Stimulated activated CD8-positive, alpha-beta memory T cell treated with anti-CD3 and anti-CD28 coated beads, Interleukin-15, amount 100 ng/mL, for 48 hours (primary cell): ENCODE results near the gene EXD3.
A peak's percentile ranks its signal among the peaks of the same experiment; 100 is the strongest.
"Not testable (repeated sequence)": the region's sequence is repeated elsewhere in the genome, so short reads cannot be mapped to it uniquely, and the experiment has no call there.

Experiments
- DNase-seq, 2 donors: peaks; one replicate each; pipeline ENCODE4 v3.0.0-alpha.2; 2020; ENCODE audit warnings: low read depth in 2 of 2

EXD3 gene, protein sequence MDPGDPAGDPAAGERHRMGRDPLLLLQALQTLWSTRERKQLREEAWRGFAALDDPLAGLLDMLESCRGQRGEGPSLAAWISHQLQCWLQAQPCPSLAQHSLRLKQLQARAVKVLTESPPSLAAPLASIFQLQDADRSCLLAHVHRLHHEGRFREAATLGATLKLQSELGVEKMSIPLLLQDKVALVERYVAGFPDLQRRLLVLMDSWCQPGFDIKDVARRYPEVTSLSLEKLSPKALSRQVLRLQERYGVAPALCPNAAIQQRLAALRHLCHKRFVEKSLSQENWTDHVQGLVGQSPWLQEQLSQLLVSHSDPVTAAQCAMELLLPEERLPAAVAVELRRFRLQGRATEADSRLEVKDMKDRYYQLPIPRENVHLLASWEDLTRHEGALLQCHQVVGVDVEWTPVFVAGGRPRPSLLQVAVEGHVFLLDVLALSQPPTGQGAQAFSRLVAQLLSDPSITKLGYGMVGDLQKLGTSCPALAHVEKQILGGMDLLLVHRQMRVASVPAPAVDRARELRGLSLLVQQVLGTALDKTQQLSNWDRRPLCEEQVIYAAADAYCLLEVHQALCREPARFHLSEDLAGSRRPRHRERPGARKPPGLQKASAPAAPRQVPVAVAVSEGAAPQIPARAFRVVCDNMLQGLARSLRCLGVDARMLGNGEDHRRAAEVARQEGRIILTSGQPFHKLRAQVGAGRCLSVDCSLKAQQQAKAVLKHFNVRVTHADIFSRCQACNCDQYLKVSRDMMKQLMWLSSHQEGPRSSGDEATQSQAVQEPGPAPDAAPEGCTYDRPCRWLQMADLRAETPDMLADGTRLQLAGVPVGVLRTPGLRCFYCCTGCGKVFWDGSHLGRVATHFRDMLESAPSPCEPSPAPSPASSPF

DNA sequence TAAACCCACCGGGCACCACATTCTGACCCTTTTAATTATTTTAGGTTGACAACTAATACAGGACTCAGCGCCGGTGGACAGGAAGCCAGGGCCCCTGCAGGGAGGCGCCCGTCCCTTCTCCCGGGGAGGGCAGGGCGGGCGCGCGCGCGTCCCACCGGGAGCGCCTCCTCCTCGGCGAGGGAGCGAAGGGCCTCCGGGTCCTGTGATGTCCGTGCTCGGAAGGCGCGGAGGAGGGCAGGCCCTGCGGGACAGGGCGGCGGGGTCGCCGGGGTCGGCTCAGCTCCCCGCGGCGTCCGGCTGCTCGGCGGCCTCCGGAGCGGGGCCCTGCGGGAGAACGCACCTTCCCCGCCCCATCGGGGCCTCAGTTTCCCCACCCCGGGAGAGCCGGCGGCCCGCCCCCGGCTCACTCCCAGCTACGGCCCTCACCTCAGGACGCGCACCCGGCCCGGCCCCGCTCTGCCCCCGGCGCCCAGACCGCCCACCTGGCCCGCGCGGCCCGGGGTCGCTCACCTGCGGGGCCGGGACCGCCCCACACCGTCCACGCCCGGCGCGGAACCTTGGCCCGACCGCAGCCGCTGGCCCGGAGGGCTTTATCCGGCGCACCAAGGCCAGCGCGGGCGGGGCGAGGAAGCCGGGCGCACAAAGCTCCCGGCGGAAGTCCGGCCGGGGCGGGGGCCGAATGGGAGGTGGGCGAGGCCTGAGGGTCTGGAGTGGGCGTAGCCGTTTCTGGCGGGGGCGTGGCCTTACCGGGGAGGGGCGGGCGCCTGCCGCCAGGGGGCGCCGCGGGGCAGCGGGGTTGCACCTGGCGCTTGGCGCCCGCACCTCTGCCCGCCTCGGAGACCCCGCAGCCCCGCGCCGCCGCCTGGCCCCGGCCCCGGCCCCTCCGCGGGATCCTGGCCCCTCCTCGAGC is at the start of gene EXD3, which contains the start of gene NOXA1:
TSS of gene EXD3 (minus strand) at position 559 of the 910 bp plus-strand sequence. CDS start 27,805 bp downstream, outside the sequence.
TSS of gene NOXA1 (plus strand) at position 790 of the 910 bp plus-strand sequence. CDS start 137 bp downstream, outside the sequence.
- DNase-seq = peak; percentile 90

DNA sequence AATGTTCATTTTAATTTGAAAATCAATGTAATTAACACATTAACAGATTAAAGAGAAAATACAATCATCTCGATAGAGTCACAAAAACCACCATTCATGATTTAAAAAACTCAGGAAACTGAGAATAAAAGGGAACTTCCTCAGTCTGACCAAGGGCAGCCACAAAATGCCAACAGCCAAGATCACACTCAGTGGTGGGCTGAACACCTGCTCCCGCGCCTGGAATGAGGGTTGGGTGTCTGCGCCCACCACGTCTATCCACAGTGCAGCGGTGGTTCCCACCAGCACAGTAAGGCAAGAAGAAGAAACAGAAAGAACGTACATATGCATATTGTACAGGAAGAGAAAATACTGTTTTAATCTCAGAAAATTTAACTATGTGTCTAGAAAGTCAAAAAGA is 47.8 kb upstream of the EXD3 start:
- no peak for DNase-seq

DNA sequence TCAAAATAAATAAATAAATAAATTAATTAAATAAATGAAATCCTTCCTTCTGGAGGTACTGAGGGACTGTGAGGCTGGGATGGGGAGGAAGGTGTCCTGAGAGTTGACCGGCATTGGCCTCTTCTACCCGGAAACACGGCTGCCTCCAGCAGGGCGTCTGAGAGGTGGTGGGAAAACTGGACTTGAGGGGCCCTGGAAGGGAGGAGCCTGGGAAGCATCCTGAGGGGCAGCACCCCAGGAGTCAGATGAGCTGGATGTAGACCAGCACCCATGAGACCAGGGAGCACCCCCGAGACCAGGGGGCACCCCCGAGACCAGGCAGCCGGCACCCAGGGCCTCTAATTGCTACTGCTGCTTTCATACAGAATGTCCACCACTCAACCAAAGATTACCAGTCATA is 44.9 kb upstream of the EXD3 start:
- DNase-seq = no peak

DNA sequence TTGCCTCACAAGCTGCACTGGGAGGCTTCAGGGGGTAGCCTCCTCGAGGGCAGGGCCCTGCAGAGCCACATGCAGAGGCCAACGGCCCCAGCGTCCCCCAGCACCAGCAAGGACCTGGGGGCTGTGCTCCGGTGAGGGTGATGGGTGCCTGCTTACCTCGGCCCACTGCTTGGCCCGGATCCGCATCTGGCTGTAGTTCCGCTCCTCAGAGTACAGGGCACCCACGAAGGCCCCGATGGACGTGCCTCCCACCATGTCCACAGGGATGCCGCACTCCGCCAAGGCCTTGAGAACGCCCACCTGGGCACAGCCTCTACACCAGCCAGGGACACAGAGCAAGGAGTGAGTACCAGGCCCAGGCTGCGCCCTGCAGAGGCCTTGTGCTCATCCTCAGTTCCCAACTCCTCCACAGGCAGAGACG is 44.2 kb upstream of the EXD3 start:
- DNase-seq = no peak

DNA sequence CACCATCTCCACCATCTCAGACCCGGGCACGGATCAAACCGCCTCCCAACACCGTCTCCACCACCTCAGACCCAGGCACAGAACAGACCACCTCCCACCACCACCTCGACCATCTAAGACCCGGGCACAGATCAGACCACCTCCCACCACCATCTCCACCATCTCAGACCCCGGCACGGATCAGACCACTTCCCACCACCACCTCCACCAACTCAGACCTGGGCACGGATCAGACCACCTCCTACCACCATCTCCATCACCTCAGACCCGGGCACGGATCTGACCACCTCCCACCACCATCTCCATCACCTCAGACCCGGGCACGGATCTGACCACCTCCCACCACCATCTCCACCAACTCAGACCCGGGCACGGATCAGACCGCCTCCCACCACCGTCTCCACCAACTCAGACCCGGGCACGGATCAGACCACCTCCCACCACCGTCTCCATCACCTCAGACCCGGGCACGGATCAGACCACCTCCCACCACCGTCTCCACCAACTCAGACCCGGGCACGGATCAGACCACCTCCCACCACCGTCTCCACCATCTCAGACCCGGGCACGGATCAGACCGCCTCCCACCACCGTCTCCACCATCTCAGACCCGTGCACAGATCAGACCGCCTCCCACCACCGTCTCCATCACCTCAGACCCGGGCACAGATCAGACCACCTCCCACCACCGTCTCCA is 43.6 kb upstream of the EXD3 start:
- not testable (repeated sequence) for DNase-seq

DNA sequence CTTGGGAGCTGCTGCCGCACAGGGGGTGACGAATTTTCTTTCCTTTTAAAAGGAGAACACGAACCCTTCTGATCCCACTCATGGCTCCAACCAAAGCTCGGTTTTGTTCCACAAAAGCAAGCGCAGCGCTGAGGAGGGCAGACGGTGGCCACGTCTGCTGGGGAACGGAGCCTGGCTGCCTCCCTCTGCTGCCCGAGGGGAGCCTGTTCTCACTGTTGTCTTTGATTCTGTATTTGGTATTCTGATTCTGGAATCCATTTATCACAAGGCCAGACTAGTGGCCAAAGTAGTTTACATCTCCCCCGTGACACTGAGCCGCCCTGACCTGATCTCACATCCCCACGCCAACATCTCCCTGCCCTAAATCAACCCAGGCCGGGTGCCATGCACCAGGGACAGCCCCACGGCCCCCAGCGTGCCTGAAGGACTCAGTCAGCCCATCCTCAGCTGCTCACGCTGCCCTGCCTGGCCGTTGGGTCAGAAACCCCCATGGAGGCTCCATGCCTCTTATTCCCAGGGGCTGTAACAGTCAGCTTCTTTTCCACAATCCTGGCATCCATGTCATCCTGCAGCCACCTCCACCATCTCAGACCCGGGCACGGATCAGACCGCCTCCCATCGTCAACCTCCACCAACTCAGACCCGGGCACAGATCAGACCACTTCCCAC is 42.9 kb upstream of the EXD3 start:
- no peak for DNase-seq

DNA sequence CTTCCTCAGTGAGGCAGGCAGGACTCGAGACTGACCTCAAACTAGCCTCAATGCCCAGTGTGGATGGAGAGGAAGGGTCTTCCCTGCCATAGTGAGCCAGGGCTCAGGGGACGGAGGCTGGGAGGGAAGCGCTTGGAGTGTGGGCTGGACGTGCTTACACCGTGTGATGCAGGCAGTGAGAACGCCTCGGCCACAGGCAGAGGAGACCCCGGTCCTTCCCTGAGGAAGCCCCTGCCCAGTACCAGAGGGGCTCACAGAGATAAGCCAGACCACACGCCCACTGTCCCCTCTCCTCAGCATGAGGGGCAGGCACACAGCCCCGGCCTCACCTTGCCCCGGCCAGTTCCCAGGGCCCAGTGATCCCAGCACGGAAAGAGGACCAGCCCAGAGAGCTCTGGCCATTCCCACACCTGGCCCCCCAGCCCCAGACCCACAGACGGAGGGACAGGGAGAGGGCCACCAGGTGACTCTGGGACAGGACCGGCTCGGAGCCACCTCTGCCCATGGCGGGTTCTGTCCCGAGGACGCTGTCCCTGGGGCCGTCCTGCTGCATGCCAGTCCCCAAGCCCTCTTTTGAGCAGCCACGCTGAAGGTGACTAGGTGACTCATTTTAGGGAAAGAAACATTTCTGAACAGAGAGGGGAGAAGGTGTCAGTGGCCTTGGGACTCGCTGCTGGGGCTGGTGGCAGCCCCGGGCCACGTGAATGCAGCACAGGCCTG is 42.2 kb upstream of the EXD3 start:
- no peak for DNase-seq

DNA sequence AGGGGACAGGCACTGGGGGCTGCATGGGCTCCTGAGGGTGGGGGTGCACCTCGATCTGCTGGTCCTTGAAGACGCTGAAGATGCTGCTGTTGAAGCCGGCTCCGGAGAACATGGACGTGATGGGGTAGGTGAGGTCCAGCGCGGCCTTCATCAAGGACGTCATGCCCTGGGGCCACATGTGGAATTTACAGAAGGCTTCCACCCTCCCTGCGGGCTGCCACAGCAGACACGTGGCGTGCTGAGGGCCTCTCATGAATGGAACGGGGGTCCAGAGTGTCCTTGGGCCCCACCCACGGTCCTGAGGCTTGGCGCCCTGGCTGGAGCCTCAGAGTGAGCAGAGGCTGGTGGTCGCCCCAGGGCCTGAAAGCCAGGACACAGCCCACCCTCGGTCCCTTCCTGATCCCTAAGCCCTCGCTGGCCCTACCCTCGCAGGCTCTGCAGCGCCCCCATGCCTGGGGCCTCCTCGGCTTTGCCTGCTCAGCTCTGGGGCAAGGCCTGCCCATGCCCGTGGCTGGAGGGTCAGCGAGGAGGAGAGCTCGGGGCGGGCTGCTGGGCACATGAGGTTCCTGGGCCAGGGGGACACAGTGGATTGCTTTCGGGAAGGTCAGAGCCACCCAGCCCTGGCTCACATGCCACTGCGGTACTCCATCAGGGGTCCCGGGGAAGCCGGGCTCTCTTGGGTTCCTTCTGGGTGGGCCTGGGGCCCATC is 41.5 kb upstream of the EXD3 start:
- DNase-seq = no peak

DNA sequence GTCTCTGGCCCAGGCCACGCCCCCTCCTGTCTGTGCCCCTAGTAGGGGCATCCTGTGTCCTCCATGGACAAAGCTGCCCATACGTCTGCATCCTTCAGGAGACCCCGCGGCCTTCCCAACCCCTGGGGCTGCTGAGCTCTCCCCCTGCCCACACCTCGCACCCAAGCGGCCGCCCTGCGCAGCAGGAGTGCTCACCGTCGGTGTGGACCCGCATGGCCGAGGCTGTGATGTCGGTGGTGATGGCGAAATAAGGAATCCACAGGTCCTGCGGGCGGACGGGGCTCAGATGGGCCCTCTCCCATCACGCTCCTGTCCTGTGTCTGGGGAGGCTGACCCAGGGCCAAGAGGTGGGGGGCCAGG is 40.9 kb upstream of the EXD3 start:
- DNase-seq = no peak

DNA sequence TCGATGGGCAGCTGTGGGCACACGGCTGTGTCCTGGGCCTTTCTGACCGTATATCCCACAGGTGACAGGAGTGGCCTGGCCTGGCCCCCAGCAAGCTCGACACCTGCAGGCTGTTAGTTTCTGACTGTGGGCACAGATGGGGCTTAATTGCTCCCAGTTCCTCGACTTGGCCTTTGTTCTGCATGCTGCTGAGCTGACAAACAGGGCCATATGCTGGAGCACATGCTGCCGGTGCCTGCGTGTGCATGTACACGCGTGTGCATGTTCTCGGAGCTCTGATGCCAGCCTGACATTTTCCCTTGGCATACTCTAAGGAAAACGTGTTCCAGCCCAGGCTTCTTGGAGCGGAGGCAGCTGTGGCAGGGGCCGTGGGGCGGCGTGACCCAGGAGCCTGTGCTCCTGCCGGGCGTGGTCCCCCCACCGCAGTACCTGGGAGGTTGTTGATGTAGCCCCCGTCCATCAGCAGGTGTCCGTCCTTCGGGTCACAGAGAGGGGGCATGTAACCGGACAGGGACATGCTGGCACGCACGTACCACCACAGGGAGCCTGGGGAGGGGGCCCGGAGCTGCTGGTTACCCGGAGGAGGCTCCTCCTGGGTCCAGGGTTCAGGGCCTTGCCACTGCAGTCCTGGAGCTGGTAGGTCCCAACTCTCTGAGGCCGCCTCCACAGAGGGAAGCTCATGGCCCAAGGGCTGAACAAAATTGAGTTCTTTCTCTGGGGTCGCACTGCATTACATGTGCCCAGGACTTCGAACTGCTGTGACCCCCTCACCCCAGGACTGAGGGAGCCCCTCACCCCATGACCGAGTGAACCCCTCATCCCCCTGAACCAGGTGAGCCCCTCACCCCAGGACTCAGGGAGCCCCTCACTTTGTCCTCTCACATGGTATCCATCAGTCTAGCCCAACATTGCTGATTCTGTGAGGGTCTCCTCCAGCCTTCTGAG is 40.3 kb upstream of the EXD3 start:
- no peak for DNase-seq

DNA sequence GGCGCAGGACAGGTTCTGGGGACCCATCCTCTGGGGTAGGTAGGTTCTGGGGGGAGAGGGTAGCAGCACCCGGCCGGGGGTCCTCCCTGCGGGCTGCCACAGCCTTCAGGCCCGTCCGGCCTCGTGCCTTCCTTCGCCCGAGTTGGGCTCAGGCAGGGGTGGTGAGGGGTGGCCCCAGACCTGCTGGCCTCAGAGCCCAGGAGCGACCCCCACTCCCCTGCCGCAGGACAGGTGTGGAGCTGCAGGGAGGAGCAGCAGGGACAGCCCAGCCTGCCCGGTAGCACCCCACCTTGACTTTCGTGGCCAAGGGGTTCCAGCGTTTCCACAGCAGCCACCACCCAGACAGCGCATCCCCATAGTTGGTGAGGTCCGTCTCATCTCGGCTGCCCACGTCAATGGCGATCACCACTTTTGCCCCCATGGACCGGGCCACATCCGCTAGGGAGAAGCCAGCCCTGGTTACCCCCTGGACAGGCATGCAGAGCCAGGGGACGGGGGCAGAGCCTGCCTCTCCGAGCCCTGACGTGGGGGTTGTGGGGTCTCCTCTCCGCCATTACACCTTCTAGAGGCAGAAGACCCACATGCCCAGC is 39.5 kb upstream of the EXD3 start:
- no peak for DNase-seq

DNA sequence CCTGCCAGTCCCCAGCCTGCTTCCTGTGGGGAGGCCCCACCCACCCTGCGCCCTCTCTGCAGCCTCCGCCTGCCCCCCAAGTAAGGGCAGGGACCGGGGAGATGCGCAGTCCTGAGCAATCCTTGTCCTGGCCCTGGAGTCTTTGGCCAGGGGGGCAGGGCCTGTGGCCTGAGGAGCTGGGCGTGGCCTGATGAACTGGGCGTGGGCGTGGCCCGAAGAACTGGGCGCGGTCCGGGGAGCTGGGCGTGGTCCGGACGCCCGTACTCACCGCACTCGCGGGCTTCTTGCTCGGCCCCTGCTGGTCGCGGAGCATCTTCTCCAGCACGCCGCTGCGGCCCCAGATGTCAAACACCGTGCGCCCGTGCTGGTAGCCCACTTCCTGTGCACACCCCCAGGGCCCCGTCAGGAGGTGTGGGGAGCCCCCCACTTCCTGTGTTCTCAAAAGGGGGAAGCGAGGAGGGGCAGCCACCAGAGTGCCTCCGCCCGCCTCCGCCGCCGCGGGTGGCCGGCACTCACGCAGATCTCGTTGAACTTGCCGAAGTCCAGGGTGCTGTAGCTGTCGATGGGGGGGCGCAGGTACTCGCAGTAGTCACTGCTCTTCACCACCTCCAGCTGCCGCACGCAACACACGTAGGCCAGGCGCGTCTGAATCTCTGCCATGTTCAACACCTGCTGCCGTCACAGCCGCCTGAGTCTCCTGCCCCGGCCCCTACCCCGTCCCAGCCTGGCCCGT is 38.9 kb upstream of the EXD3 start:
- peak; percentile 88 to 89 for DNase-seq

DNA sequence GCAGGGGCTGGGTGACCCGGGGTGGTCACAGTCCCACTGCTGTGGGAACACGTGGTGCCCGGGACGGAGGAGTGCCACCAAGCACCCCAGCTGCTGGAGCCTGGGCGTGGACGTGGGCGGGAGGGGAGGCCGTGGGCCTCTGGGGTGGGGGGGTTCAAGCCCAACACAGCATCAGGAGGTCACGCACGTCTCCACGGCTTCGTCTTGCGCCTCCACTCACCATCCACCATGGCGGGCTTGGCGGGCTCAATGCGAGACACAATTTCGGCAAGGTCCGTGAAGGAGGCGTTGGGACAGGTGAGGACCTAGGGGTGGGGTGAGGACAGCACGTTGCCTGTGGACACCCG is 38.3 kb upstream of the EXD3 start:
- no peak for DNase-seq

DNA sequence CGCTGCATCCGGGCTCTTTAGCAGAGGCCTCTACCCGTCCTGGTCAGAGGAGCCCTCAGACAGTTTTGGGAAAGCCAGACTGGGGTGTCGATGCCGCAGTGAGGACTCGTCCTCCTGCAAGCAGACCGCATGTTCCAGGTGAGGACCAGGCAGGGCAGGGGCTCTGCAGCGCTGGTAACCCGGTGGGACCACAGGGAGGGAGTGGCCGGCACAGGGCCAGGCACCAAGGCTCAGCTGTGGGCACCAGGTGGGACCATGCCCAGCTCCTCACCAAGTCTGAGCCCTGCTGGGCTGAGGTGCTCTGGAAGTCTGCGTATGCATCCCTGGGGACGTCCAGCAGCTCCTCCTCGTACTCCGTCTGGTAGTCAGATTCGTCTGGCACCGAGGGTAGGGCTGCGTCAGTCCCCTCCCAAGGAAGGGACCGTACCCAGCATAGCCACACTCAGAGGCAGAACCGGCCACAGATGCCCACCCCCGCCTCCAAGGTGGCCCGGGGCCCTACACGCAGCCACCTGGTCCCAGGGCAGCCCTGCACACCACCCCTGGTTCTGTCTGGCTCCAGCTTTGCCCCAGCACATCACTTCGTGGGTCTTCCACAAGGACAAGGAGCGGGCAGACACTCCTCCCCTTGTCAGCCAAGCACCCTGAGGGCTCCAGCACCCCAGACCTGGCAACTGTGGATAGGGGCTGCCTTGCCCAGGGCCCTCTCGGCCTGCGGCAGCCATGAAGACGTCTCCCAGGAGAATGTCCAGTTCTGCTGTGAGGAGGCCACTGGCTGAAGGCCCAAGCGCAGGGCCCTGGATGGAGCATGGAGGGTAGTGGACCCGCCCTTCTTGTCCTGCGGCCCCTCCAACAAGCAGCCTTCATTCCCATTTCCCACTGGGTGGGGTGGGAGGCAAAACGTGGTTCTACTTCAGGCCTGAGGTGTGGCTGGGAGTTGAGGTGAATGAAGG is 37.7 kb upstream of the EXD3 start:
- no peak for DNase-seq

DNA sequence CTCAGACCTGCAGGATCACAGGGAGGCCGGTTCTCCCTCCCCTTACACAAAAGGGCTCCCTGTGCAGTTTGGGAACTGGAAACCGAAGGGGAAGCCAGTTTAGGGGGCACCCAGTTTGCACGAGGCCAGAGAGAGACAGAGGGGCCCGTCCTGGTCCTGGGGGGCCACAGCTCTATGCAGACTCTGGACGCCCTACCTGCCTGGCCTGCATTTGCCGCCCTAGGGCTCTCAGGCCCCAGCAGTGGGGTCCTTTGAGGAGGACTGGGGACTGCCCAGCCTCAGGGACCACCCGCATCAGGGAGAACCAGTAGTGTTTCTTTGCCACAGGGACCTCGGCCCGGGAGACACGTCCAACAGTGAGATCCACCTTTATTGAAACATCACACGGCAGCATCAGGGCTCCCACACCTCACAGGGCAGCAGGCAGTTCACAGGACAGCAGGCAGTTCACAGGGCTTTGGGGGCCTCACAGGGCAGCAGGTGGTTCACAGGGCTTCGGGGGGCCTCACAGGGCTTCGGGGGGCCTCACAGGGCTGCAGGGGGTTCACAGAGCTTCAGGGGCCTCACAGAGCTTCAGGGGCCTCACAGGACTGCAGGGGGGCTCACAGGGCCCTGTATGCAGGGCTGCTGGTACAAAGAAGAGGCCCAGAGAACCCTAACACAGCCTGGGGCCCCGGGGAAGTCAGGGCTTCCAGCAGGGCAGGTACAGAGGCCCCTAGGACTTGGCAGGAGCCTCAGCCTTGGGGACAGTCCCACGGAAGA is 36.8 kb upstream of the EXD3 start:
- no peak for DNase-seq
